Ectodermal cell (in vitro differentiated cells): Measurements from ENCODE around the gene OR2T8.
"Not testable (repeated sequence)": the region's sequence is repeated elsewhere in the genome, so short reads cannot be mapped to it uniquely, and the experiment has no call there.

Source experiments
- H3K27ac ChIP-seq: 2 replicates; pipeline ENCODE4 v1.7.0; 2013; ENCODE audit warnings: mild to moderate bottlenecking, low read depth, low read length; ENCODE audit not compliant: insufficient read depth, poor library complexity, severe bottlenecking
- H3K27me3 ChIP-seq: 2 replicates; pipeline ENCODE4 v1.7.0; 2013; ENCODE audit warnings: mild to moderate bottlenecking, low read length; ENCODE audit not compliant: insufficient read depth, control insufficient read depth, poor library complexity, severe bottlenecking
- H3K36me3 ChIP-seq: one replicate; pipeline ENCODE4 v1.7.0; 2013; ENCODE audit warnings: low read length; ENCODE audit not compliant: control insufficient read depth, insufficient read depth
- H3K4me1 ChIP-seq: one replicate; pipeline ENCODE4 v1.7.0; 2013; ENCODE audit warnings: low read length; ENCODE audit not compliant: control insufficient read depth, insufficient read depth
- H3K4me3 ChIP-seq: 2 replicates; pipeline ENCODE4 v1.7.0; 2013; ENCODE audit warnings: low read depth, low read length, control low read depth; ENCODE audit not compliant: insufficient read depth
- H3K9me3 ChIP-seq: 2 replicates; pipeline ENCODE4 v1.7.0; 2013; ENCODE audit warnings: mild to moderate bottlenecking, low read length, moderate library complexity; ENCODE audit not compliant: control insufficient read depth
- WGBS, 2 experiments: methylation state at CpG; one replicate each; pipeline ENCODE4 v1.1.7; 2013; ENCODE audit warnings: missing lambda C conversion rate in 2 of 2; 5-methylcytosine and 5-hydroxymethylcytosine counted together

OR2T8 gene

GRCh38 chr1:247913786-247914185 lies 6.3 kb upstream of the OR2T8 start:
- no peaks in the 10 kb centered on the region for H3K4me1 ChIP-seq
- WGBS, 2 experiments: 41 to 53% methylated on average over 2 of the region's 2 CpGs
- H3K4me3 ChIP-seq: no peak overlapping the region
- no peaks in the 10 kb centered on the region for H3K27me3 ChIP-seq
- no peak overlapping the region for H3K27ac ChIP-seq
- H3K9me3 ChIP-seq: peaks cover 6% of the 10 kb centered on the region
- H3K36me3 ChIP-seq: no peaks in the 10 kb centered on the region

- H3K4me1 ChIP-seq: no peaks in the 10 kb centered on the region
- no peak overlapping the region for H3K4me3 ChIP-seq
- no peak overlapping the region for H3K27ac ChIP-seq
- 52% methylated on average over 4 of the region's 4 CpGs for WGBS, 2 experiments
- H3K27me3 ChIP-seq: no peaks in the 10 kb centered on the region
- peaks cover 6% of the 10 kb centered on the region for H3K9me3 ChIP-seq
- no peaks in the 10 kb centered on the region for H3K36me3 ChIP-seq
Observed at GRCh38 chr1:247914941-247915662, 5.0 kb upstream of the OR2T8 start.

- 63 to 87% methylated on average over 2 to 3 of the region's 3 CpGs for WGBS, 2 experiments
- Histone ChIP-seq H3K9me3 (peaks cover 3% of the 10 kb centered on the region), H3K4me1 (no peaks in the 10 kb centered on the region), H3K27me3 (no peaks in the 10 kb centered on the region), H3K36me3 (no peaks in the 10 kb centered on the region), H3K4me3 (no peak overlapping the region), H3K27ac (no peak overlapping the region)
Observed at GRCh38 chr1:247923941-247924340, 3.9 kb downstream of the OR2T8 start.

DNA sequence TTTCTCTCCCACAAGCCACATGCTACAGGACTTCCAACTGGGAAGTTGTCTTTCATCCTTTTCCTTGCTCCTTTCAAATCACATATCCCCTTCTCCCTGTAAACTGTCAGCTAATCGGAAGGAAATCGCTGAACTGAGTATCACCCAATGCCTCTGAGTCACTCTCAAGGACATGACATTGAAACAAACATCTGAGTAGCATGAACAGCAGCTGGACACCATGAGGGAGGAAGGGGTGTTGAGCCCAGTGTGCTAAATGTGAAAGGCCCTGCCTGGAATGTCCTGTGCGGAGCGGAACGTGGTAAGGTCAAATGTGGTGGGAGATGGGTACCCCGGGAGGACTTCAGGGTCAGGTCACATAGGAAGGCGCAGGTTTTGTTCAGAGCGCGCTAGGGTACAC lies 4.8 kb downstream of the OR2T8 start, which contains the start of gene OR2AJ1:
Gene OR2AJ1 (plus strand): TSS at position 22 of the 400 bp plus-strand sequence. CDS start 8,880 bp downstream, outside the sequence.
- no peak within 1 kb of the TSS for H3K4me3 ChIP-seq
- peaks cover 3% of the 10 kb centered on the region for H3K9me3 ChIP-seq
- WGBS, 2 experiments: 92 to 94% methylated on average over 9 of the region's 9 CpGs
- no peak within 1 kb of the TSS for H3K27ac ChIP-seq
- no peaks in the 10 kb centered on the region for H3K27me3 ChIP-seq
- no peaks in the 10 kb centered on the region for H3K36me3 ChIP-seq
- no peaks in the 10 kb centered on the region for H3K4me1 ChIP-seq

GRCh38 chr1:247933989-247934388 lies 13.9 kb downstream of the OR2T8 start:
- Histone ChIP-seq H3K27ac (no peak overlapping the region), H3K36me3 (no peaks in the 10 kb centered on the region), H3K27me3 (no peaks in the 10 kb centered on the region), H3K9me3 (peaks cover 10% of the 10 kb centered on the region), H3K4me3 (no peak overlapping the region), H3K4me1 (no peaks in the 10 kb centered on the region)
- 91 to 93% methylated on average over 8 of the region's 8 CpGs for WGBS, 2 experiments

- Histone ChIP-seq H3K4me3 (no peak overlapping the region), H3K9me3 (peaks cover 3% of the 10 kb centered on the region), H3K27me3 (no peaks in the 10 kb centered on the region), H3K27ac (no peak overlapping the region), H3K36me3 (no peaks in the 10 kb centered on the region), H3K4me1 (no peaks in the 10 kb centered on the region)
- WGBS, 2 experiments: 84 to 85% methylated on average over 9 of the region's 9 CpGs
Observed at GRCh38 chr1:247935781-247936180, 15.7 kb downstream of the OR2T8 start.

DNA sequence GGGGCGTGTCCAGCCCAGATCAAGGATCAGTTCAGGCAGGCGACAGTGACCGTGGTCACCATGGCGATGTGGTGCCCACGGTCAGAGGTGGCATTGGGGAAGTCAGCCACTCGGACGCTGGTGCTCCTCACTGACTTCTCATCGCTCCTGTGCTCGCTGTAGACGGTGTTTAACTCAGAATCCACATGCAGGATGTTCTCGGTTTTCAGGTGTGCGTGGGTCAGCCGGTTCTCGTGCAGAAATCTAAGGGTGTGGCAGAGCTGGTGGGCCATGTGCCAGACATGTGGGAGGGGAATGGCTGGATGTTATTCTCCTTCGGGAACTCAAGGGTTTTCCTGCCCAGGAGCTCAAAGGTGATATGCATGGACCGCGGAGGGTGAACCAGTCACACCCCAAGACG lies 16.4 kb downstream of the OR2T8 start:
- H3K27me3 ChIP-seq: no peaks in the 10 kb centered on the region
- 89 to 91% methylated on average over 18 of the region's 18 CpGs for WGBS, 2 experiments
- no peaks in the 10 kb centered on the region for H3K36me3 ChIP-seq
- no peak overlapping the region for H3K4me3 ChIP-seq
- no peak overlapping the region for H3K27ac ChIP-seq
- H3K9me3 ChIP-seq: peaks cover 3% of the 10 kb centered on the region
- no peaks in the 10 kb centered on the region for H3K4me1 ChIP-seq

DNA sequence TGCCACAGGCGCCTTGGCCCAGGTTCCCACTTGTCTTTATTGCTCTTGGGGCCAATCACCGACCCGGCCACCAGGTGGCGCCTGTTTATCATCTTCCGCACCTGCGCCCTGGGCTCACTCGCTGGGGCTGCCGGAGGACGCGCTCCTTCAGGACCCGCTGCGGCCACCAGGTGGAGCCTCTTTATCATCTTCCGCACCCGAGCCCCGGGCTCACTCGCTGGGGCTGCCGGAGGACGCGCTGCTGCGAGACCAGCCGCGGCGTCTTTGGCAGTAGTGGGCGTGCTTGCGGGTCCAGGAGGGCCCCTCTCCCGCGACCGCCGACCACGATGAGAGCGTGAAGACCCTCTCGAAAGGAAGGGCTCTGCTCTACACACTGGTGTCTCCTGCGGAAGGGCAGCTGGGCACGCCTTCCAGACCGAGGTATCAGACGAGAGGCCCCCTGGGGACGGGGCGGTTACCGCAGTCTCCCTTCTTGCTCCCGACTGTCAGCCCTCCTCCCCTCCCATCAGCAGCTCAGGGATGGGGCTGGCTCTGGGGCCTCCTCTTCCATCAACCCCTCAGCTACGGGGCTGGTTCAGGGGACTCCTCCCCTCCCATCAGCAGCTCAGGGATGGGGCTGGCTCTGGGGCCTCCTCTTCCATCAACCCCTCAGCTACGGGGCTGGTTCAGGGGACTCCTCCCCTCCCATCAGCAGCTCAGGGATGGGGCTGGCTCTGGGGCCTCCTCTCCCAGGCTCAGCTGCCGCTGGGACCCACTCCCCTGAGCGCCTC lies 17.1 kb downstream of the OR2T8 start:
- H3K27me3 ChIP-seq, H3K36me3 ChIP-seq, H3K4me1 ChIP-seq, H3K27ac ChIP-seq, H3K9me3 ChIP-seq: not testable (repeated sequence)
- 64 to 65% methylated on average over 42 to 44 of the region's 44 CpGs for WGBS, 2 experiments
- peak overlapping the region; percentile 13 for H3K4me3 ChIP-seq

GRCh38 chr1:247942624-247943023 lies 22.6 kb downstream of the OR2T8 start:
- 73 to 80% methylated on average over 6 of the region's 6 CpGs for WGBS, 2 experiments
- H3K9me3 ChIP-seq: peaks cover 7% of the 10 kb centered on the region
- H3K4me3 ChIP-seq: no peak overlapping the region
- H3K4me1 ChIP-seq: no peaks in the 10 kb centered on the region
- H3K36me3 ChIP-seq: no peaks in the 10 kb centered on the region
- no peak overlapping the region for H3K27ac ChIP-seq
- no peaks in the 10 kb centered on the region for H3K27me3 ChIP-seq

GRCh38 chr1:247948558-247948957 lies 28.5 kb downstream of the OR2T8 start, which contains the start of gene OR2L8:
Gene OR2L8 (plus strand): TSS chr1:247948858. CDS start chr1:247948858, 0 bp downstream.
- no peak within 1 kb of the TSS for H3K4me3 ChIP-seq
- H3K27me3 ChIP-seq: no peaks in the 10 kb centered on the region
- 86 to 88% methylated on average over 3 of the region's 3 CpGs for WGBS, 2 experiments
- no peaks in the 10 kb centered on the region for H3K36me3 ChIP-seq
- H3K9me3 ChIP-seq: peaks cover 7% of the 10 kb centered on the region
- no peaks in the 10 kb centered on the region for H3K4me1 ChIP-seq
- H3K27ac ChIP-seq: no peak within 1 kb of the TSS
